SJSA1 (cell line): ENCODE measurements around the gene RASGRP1. TPM values are rescaled to one million over a fixed set of nuclear protein-coding genes. Genes with fewer than 3 reads are reported as not detected.

Source experiments
- DNase-seq, 2 experiments: peaks; one replicate each; pipeline ENCODE4 v3.0.0-alpha.2; 2015 to 2020; ENCODE audit warnings: low spot score in 2 of 2, low read depth in 1 of 2
- H3K27ac ChIP-seq: fragments of 250-450 bp; sonication (Bioruptor Pico); 2 replicates; pipeline ENCODE4 v1.5.1; 2020; ENCODE audit warnings: mild to moderate bottlenecking, moderate library complexity
- H3K27me3 ChIP-seq: fragments of 250-450 bp; sonication (Bioruptor Pico); replicated peaks from 2 replicates; pipeline ENCODE4 v1.5.1; 2020; ENCODE audit warnings: mild to moderate bottlenecking, moderate library complexity
- H3K36me3 ChIP-seq: fragments of 250-450 bp; sonication (Bioruptor Pico); 2 replicates; pipeline ENCODE4 v1.5.1; 2020; ENCODE audit warnings: mild to moderate bottlenecking
- H3K4me1 ChIP-seq: fragments of 250-450 bp; sonication (Bioruptor Pico); replicated peaks from 2 replicates; pipeline ENCODE4 v1.6.1; 2021; ENCODE audit warnings: mild to moderate bottlenecking
- H3K4me3 ChIP-seq: fragments of 250-450 bp; sonication (Bioruptor Pico); 2 replicates; pipeline ENCODE4 v1.5.1; 2020; ENCODE audit warnings: mild to moderate bottlenecking
- H3K9me3 ChIP-seq: fragments of 250-450 bp; sonication (Bioruptor Pico); replicated peaks from 2 replicates; pipeline ENCODE4 v1.5.1; 2020; ENCODE audit warnings: mild to moderate bottlenecking
- total RNA-seq: library from RNA; depleted of rRNA; stranded (reverse); fragments of >200 nt; shearing (Covaris generic); gene quantifications from 2 replicates; pipeline ENCODE4 v1.2.3, GENCODE V29; 2014

RASGRP1 gene
- total RNA-seq, 1 experiment from 2014 or later, result not detected

- no peak for DNase-seq
- no peak overlapping the region for H3K4me3 ChIP-seq
- peaks cover 19% of the 10 kb centered on the region for H3K36me3 ChIP-seq
- no peaks in the 10 kb centered on the region for H3K4me1 ChIP-seq
- H3K9me3 ChIP-seq, result no peaks in the 10 kb centered on the region
- no peak overlapping the region for H3K27ac ChIP-seq
- H3K27me3 ChIP-seq, result no peaks in the 10 kb centered on the region
These were observed 93.8 kb downstream of the RASGRP1 start for GRCh38 chr15:38470816-38471215.

- Histone ChIP-seq H3K27me3 (no peaks in the 10 kb centered on the region), H3K4me1 (peaks cover 5% of the 10 kb centered on the region), H3K27ac (no peak overlapping the region), H3K9me3 (no peaks in the 10 kb centered on the region), H3K4me3 (no peak overlapping the region), H3K36me3 (no peaks in the 10 kb centered on the region; the same call in 1 of the 2 replicates)
- no peak for DNase-seq
These were observed 99.9 kb downstream of the RASGRP1 start for GRCh38 chr15:38464675-38465074.

GRCh38 chr15:38463893-38464292 lies 100.7 kb downstream of the RASGRP1 start:
- Histone ChIP-seq H3K4me1 (peaks cover 5% of the 10 kb centered on the region), H3K36me3 (no peaks in the 10 kb centered on the region; the same call in 1 of the 2 replicates), H3K4me3 (no peak overlapping the region), H3K27ac (no peak overlapping the region), H3K27me3 (no peaks in the 10 kb centered on the region), H3K9me3 (no peaks in the 10 kb centered on the region)
- no peak for DNase-seq

DNA sequence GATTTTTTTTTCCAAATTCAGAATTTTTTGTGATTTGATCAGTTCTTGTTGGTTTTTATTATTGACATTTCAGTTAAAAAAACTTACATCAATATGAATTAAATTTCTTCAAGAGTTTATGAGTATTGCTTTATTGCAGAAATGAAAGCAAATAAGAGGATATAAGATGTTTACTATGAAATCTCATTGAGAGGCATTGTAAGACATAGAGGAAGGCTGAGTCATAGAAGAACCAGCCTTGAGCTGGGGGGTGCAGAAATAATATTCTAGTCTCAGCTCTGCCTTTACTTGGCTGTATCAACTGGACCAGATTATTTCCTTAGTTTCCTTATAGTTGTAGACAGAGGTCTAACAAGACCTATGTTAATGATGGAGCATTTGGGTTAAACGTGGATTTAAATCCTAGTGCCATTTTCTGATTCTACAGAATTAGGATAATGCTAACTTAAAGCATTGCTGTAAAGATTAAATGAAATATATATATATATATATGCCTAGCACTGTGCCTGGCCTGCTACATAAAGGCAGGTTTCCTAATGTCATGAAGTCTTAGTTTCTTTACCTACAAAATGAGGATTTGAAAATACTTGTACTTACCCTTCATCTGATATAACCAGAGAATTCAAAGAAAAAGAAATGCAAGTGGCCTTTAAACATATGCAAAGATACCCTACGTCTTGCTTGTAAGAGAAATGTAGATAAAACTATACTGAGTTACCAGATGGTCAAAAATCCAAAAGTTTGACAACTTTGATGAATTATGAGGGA lies 103.4 kb downstream of the RASGRP1 start:
- Histone ChIP-seq H3K27ac (no peak overlapping the region), H3K4me3 (no peak overlapping the region)
- DNase-seq, result peak in 1 of 2 experiments; percentile 15

GRCh38 chr15:38460543-38460942 lies 104.1 kb downstream of the RASGRP1 start:
- DNase-seq, result no peak
- Histone ChIP-seq H3K4me1 (peaks cover 5% of the 10 kb centered on the region), H3K4me3 (no peak overlapping the region), H3K27me3 (no peaks in the 10 kb centered on the region), H3K27ac (no peak overlapping the region; the same call in 1 of the 2 replicates), H3K9me3 (no peaks in the 10 kb centered on the region), H3K36me3 (no peaks in the 10 kb centered on the region)

More for the DNA sequence above, 103.4 kb downstream of the RASGRP1 start:
- Histone ChIP-seq H3K9me3 (no peaks in the 10 kb centered on the region), H3K4me1 (peaks cover 5% of the 10 kb centered on the region), H3K36me3 (no peaks in the 10 kb centered on the region; the same call in 1 of the 2 replicates), H3K27me3 (no peaks in the 10 kb centered on the region)

DNA sequence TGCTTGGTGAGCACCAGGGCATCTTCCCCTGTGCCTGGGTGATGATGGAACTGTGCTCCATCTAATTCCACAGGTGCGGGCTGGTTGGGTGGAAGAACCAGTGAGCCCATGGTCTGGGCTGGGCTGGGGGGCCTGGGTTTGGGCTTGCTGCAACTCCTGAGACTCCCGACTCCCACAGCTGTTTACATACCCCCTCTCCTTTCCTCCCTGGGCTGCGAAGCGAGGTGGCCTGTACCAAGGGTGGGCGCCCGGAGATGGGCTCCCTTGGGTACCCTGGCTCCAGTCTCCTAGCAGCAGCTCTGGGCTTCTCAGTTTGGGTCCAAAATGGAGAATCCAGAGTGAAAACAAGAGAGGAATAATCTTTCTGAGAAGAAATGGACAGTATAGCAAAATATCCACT lies 105.1 kb downstream of the RASGRP1 start:
- Histone ChIP-seq H3K36me3 (no peaks in the 10 kb centered on the region), H3K4me1 (peaks cover 11% of the 10 kb centered on the region), H3K27ac (no peak overlapping the region), H3K9me3 (no peaks in the 10 kb centered on the region), H3K4me3 (no peak overlapping the region), H3K27me3 (no peaks in the 10 kb centered on the region)
- no peak for DNase-seq

DNA sequence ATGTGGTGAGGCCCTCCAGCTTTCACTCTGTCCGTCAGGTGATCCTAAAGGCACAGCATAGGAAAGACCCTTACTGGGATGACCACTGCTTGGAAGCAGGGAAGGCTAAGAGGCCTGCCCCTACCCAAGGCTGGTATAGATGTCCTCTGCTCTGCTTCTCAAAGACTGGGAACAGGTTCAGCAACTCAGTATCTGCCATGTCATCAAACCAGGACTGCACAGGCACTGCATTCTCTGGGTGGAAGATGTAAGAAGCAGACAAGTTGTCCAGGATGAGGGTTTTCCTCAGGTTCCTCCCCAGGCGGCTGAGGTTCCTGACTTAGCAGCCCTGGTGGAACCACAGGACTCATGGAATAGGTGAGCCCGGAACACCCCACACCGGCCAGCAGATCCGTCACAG lies 106.0 kb downstream of the RASGRP1 start:
- Histone ChIP-seq H3K36me3 (no peaks in the 10 kb centered on the region), H3K9me3 (no peaks in the 10 kb centered on the region), H3K4me1 (peaks cover 11% of the 10 kb centered on the region), H3K27me3 (no peaks in the 10 kb centered on the region), H3K27ac (no peak overlapping the region), H3K4me3 (no peak overlapping the region)
- no peak for DNase-seq

DNA sequence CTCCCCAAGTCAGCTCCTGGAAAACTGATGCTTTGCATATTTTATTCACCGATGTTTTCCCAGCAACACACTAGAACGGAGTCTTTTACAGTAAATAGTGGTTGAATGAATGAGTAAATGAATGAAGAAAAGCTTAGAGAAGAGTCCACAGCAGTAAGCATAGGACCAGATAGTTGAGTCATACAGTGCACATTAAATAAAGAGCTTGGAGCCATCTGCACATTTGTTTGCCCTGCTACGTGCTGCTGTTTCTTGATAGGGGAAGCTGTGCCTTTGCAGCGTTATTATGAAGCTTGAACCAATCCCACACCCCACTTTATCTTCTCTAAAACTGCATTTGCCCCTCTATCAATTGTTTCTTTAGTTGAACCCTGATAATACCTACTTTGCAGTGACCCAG lies 109.5 kb downstream of the RASGRP1 start:
- H3K9me3 ChIP-seq, result no peaks in the 10 kb centered on the region
- H3K27ac ChIP-seq, result no peak overlapping the region
- peak overlapping the region; percentile 65 for H3K4me3 ChIP-seq
- peak in 1 of 2 experiments; percentile 3 for DNase-seq
- H3K4me1 ChIP-seq, result peaks cover 6% of the 10 kb centered on the region
- H3K36me3 ChIP-seq, result no peaks in the 10 kb centered on the region
- H3K27me3 ChIP-seq, result no peaks in the 10 kb centered on the region

GRCh38 chr15:38454696-38455090 lies 109.9 kb downstream of the RASGRP1 start:
- H3K4me1 ChIP-seq, result peaks cover 6% of the 10 kb centered on the region
- no peak for DNase-seq
- 0 out of 2 replicates have a peak overlapping the region, but pooled peaks have one; percentile 63 for H3K27ac ChIP-seq
- 0 out of 2 replicates have a peak, but pooled peaks cover 3% of the 10 kb centered on the region for H3K27me3 ChIP-seq
- H3K36me3 ChIP-seq, result no peaks in the 10 kb centered on the region
- peak overlapping the region; percentile 65 for H3K4me3 ChIP-seq
- no peaks in the 10 kb centered on the region for H3K9me3 ChIP-seq

DNA sequence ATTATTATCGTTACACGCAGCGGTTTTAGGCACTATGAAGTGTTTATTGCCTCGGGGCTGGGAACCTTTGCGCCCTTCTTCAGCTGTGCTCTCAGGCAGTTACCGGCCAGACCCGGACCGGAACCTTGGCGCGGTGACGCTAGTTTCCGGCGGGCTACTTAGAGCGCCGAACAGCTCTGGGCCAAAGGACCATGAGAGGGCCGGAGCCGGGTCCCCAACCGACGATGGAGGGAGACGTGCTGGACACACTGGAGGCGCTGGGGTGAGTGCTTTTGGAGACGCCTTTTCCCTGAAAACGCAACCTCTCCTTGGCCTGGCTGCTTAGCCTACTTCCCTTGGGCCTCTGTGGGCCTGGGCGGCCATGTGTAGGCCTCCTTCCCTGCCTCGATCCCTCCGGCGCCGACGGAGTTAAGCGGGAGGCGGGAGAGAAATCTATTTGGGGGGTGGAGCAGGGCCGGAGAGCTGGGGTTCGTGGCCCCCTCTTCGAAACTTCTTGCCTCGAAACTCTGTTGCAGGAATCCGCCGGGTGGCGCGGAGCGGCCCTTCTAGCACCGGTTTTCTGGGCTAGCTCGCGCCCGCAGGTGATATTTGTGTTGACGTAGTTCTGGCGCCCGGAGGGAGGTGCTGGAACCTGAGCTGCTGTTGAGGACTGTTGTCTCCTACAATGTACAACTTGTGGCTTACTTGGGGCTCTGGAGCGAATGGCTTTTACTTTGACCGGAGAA lies 110.5 kb downstream of the RASGRP1 start, which contains the start of gene FAM98B:
TSS of gene FAM98B (plus strand) at position 157 of the 725 bp plus-strand sequence. CDS start at position 192, 35 bp downstream.
- Histone ChIP-seq H3K27me3 (0 out of 2 replicates have a peak, but pooled peaks cover 3% of the 10 kb centered on the region), H3K27ac (peak within 1 kb of the TSS; percentile 63), H3K9me3 (no peaks in the 10 kb centered on the region), H3K4me3 (peak within 1 kb of the TSS; percentile 65), H3K36me3 (no peaks in the 10 kb centered on the region), H3K4me1 (peaks cover 6% of the 10 kb centered on the region)
- DNase-seq, result peak; percentile 83 to 86

DNA sequence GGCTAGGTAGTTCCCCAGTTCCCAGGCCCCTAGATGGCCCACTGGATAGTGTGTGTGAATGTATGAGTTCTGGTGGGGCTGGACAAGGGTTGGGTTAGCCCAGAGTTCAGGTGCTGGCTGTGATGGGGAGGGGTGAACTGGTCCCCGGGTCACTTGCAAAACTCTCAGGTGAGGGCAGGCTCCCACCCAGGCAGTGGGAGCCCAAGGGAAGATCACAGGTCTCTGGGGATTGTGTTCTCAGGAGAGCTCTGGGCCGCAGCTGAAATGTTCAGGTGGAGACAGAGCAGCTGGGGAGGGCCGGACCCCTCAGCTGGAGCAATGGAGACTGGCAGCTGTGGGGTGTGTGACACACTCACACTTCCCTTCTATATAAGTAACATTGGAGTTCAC lies 123.5 kb downstream of the RASGRP1 start:
- no peaks in the 10 kb centered on the region for H3K4me1 ChIP-seq
- H3K36me3 ChIP-seq, result no peaks in the 10 kb centered on the region
- H3K9me3 ChIP-seq, result no peaks in the 10 kb centered on the region
- no peak for DNase-seq
- H3K27me3 ChIP-seq, result peaks cover 14% of the 10 kb centered on the region; the same call in 1 of the 2 replicates
- no peak overlapping the region for H3K27ac ChIP-seq
- no peak overlapping the region for H3K4me3 ChIP-seq

DNA sequence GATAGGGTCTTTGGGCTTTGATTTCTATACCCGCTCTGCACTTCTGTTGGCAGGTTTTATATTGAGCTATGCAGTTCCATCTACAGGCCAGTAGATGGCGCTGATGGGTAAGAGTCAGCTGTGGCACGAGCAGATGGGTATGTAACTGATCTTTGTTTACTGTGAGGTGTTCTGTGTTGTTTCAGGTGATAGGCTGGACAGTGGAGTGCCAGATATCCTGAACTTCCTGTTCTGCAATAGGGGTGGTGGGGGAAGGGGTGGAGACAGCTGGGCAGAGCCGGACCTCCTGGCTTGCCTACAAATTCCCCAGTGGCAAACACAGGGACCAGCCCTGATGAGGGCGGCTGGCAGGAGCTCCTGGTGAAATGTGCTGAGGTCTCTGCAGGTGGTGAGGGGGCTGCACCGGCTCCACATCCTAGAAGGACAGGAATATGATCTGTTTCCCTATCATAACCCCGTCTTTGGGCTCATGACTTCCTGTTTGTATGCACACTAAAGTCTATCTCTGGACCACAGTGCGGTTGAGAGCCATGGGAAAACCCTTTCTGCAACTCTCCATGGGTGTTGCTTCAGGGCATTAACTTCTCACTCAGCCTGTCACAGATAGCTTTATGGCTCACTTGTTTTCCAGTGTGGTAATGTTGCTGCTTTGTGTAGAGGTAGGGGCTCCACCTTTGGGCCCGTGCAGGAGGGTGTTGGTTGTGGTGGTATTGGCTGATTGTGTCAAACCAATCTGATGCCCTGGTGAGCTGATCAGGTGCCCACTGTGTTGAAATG lies 124.1 kb downstream of the RASGRP1 start:
- no peak overlapping the region for H3K4me3 ChIP-seq
- H3K4me1 ChIP-seq, result no peaks in the 10 kb centered on the region
- H3K36me3 ChIP-seq, result no peaks in the 10 kb centered on the region
- peaks cover 16% of the 10 kb centered on the region; the same call in 1 of the 2 replicates for H3K27me3 ChIP-seq
- no peaks in the 10 kb centered on the region for H3K9me3 ChIP-seq
- DNase-seq, result peak in 1 of 2 experiments; percentile 36
- no peak overlapping the region for H3K27ac ChIP-seq
